NOMO-1 treated with DMSO at 0.1 percent for 48 hours (cell line): ENCODE data around the gene COL18A1.

Source experiments
- DNase-seq: peaks from one replicate; lab custom pipeline; 2025; ENCODE audit not compliant: unreplicated experiment; lab: John Stamatoyannopoulos, UW

Gene COL18A1

DNA sequence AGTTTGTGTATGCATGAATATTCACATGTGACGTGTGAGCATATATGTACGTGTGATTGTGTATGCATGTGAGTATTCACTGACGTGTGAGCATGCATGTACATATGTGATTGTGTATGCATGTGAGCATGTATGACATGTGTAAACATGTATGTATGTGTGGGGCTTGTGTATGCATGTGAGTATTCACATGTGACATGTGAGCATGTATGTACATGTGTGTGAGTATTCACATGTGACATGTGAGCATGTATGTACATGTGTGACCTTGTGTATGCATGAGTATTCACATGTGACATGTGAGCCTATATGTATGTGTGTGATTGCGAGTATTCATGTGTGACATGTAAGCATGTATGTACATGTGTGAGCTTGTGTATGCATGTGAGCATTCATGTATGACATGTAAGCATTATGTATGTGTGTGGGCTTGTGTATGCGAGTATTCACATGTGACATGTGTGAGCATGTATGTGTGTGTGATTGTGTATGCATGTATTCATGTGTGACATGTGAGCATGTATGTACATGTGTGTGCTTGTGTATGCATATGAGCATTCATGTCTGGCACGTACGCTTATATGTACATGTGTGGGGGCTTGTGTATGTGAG, 47.8 kb downstream of the COL18A1 start:
- no peak for DNase-seq

DNA sequence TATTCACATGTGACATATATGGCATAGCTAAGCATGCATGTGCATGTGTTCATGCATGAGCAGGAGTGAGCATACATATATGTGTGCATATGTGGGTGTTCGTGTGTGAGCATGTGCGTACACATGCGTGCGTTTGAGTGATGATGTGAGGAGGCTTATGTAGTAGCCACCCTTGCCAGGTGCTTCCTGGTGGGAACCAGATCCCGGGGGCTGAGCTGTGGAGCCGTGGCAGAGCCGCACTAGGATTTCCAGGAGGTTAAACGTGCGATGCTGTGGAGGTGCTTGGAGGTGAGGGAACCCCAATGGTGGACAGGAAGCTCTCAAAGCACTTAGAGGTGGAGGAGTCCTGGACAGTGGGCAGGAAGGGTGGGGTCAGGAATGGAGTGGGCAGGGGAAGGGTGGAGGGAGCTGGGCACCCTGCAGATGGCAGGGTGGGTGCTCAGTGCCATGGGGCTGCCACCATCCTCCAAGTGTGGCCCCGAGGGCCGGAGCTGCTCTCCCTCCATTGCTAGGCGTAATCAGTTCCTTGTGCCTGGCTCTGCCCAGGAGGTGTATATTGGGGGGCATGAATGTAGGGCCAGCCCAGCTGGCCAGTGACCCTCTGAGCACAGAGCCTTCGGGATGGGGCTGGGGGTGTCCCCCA, 48.5 kb downstream of the COL18A1 start:
- no peak for DNase-seq

DNA sequence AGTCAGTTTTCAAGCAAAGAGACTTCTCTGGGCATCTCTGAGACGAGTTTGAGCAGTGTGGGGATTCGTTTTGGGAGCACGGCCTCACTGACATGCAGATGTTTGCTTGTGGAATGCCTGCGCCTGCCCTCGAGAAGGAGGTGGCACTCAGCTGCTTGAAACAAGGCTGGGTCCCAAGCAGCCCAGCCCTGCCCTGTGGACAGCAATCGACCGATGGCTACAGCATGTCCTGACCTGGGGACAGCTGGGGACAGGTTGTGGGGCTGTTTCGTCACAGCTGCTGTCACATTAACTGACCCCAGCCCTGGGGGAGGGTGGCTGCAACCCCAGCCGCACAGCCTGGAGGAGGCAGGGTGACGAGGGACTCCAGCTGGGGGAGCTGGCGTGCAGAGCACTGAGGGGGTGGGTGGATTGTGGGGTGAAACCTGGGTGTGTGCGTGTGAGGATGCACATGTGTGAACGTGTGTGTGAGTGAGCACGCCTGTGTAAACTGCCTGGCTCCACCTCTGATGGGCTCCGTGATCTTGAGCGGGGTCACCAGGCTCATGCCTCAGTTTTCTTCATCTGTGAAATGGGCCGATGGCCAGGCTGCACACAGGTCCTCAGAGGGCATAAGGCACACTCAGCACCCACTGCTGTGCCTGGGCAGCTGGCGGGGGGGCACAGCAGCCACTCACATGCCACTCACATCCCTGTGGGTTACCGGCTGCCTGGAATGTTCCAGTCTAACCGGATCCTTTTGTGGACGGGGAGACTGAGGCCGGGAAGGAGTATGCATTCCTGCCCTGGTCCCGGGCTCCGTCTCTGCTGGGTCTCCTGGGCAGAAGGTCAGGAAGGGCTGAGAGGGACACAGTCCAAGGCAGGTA, 49.3 kb downstream of the COL18A1 start:
- no peak for DNase-seq

DNA sequence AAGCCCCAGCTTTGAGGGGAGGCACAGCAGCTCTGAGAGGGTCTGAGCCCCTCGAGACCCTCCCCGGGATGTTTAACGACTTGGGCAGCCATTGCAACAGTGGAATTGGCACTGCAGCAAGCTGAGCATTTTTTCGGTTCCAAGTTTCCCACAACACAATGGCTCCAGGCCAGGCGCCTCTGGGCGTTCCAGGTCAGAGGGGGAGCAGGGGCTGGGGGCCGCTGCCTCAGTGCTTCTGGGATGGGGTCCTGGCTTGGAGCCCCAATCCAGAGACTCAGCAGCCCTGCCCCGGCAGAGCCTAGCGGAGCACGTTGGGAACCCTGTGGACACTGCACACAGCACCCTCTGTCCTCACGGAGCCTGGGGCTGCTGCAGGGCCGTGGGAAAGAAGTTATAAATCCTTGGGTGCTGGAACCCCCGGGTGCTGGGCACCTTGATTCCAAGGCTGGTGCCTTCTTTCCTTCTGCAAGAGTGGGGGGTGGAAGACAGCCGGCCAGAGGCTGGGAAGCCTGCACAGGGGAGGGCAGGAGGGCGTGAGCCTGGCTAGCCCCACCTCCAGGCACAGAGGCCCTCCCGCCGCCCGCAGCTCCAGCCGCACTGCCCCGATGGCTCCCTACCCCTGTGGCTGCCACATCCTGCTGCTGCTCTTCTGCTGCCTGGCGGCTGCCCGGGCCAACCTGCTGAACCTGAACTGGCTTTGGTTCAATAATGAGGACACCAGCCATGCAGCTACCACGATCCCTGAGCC, 50.1 kb downstream of the COL18A1 start:
- no peak for DNase-seq

DNA sequence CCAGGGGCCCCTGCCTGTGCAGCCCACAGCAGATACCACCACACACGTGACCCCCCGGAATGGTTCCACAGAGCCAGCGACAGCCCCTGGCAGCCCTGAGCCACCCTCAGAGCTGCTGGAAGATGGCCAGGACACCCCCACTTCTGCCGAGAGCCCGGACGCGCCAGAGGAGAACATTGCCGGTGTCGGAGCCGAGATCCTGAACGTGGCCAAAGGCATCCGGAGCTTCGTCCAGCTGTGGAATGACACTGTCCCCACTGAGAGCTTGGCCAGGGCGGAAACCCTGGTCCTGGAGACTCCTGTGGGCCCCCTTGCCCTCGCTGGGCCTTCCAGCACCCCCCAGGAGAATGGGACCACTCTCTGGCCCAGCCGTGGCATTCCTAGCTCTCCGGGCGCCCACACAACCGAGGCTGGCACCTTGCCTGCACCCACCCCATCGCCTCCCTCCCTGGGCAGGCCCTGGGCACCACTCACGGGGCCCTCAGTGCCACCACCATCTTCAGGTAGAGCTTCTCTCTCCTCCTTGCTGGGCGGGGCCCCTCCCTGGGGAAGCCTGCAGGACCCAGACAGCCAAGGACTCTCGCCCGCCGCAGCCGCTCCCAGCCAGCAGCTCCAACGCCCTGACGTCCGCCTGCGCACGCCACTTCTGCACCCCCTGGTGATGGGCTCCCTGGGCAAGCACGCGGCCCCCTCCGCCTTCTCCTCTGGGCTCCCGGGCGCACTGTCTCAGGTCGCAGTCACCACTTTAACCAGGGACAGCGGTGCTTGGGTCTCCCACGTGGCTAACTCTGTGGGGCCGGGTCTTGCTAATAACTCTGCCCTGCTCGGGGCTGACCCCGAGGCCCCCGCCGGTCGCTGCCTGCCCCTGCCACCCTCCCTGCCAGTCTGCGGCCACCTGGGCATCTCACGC, 51.0 kb downstream of the COL18A1 start:
- DNase-seq, result no peak

DNA sequence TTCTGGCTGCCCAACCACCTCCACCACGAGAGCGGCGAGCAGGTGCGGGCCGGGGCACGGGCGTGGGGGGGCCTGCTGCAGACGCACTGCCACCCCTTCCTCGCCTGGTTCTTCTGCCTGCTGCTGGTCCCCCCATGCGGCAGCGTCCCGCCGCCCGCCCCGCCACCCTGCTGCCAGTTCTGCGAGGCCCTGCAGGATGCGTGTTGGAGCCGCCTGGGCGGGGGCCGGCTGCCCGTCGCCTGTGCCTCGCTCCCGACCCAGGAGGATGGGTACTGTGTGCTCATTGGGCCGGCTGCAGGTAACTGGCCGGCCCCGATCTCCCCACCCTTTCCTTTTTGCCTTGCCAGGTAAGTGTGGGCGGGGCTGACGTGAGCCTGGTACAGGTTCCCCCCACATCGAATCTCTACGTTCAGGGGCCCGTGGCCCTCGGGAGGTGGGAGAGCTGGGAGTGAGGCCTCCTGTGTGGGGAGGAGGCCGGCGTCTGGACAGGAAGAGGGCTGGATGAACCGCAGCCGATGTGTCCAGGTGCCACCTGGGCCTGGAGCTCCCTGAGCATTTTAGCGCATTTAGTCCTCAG, 51.7 kb downstream of the COL18A1 start:
- DNase-seq, result no peak

DNA sequence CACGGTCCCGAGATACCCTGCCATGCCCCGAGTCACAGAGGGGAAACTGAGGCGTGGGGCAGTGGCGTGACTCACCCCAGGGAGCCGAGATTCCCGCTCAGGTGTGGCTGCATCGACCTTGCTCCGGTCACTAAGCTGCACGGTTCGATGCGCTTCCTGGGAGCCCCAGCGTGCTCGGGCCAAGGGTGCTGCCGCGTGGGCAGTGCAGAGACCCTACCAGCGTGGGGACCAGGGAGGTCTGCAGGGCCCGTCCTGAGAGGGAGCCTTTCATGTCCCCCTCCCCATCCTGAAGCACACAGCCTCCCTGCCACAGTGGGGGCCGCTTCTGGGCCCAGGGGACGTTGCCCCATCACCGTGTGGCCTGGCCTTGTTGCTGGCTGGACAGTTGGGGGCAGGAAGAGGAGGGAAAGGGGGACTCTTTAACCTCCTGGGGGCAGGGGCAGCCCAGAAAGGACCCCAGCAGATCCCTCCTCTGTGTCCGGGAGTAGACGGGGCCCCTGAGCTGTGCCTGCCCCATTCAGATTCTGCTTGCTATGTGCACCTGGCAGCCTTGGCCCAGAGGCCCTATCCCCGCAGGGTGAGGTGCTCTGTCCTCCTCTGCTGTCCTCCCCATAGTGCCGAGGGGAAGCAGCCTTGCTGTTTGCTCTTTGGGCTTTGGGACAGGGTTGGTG, 52.3 kb downstream of the COL18A1 start:
- DNase-seq, result no peak

DNA sequence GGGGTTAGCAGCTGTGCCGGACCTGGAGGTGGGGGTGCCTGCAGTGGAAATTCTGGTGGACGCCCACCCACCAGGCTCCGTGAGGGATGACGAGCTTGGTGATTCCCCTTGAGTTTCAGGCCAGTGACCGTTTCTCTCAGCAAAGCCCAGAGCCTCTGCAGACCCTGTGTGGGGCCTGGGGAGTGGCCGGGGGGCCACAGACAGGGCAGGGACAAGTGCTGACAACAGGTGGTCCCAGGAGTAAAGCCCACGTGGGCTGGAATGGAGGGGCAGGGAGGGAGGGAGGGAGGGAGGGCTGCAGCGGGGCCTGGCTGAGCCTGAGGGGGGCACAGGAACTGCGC, 52.8 kb downstream of the COL18A1 start:
- DNase-seq, result no peak

DNA sequence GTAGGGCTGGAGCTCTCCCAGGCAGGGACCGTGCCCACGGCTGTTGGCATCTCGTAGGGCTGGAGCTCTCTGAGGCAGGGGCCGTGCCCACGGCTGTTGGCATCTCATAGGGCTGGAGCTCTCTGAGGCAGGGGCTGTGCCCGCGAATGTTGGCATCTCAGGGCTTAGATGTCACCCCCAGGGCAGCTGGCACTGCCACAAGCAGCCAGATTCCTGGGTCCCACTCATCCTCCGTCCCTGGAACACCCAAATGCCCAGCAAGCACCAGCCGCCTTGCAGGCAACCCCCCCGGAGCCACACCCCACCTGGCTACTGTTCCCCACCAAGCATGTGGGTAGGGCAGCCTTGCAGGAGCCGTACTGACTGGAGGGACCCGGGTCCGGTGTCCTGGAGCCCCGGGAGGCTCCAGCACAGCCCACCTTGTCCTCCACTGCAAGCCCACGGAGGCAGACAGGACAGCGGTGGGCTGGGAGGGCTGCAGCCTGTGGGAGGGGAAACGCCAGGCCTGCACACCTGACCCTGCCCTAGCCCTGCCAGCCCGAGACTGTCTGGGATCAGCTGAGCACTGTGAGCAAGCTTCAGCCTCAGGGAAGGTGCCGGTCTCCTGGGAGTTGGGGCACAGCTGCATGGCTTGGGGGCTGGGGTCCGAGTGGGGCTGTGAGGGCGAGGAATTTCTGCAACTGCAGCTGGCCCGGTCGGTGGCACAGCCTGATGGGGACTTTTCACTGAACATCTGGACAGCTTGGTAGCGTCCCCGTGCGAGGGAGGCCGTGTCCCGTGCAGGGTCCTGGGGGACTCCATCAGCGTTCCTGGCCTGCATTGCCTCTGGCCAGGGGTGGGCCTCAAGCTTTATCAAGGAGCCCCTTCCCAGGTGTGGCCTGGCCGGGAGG, 53.6 kb downstream of the COL18A1 start:
- DNase-seq, result no peak

DNA sequence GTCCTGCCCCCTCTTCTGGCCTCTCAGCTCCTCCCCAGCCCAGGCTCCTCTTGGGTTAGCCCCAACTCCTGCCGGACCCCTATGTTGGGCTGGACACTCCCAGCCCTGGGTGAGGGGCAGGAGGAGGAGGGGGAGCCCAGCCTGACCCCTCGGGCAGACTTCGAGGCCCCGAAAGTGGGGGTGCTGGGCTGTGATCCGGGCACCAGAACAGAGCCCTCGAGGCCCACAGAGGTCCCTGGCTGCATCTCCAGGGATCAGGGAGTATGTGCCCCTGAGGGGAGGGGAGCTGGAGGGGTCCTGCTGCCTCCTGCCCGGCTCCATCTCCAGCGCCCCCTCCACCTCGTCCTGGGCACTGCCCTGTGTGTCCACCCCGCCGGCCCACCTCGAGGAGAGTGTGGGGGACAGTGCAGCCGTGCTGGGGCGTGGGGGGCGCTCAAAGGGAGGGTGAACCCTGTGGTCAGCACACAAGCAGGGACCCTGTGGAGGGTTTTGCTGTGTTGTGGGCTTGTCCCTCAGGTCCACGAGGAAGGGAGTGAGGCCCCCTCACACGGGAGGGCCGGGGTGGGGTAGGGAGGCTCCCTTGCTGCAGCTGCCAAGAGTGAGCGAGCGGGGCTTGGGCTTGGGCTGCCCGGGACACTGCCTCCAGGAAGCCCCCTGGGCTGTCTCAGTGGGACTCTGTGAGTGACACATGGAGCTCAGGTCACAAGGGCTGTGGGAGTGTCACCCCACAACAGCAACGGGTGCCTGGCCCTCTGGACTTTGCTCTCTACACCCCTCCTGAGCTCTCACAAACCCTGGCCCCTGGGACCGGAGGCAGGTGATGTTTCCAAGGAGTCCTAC, 54.4 kb downstream of the COL18A1 start:
- DNase-seq, result no peak

DNA sequence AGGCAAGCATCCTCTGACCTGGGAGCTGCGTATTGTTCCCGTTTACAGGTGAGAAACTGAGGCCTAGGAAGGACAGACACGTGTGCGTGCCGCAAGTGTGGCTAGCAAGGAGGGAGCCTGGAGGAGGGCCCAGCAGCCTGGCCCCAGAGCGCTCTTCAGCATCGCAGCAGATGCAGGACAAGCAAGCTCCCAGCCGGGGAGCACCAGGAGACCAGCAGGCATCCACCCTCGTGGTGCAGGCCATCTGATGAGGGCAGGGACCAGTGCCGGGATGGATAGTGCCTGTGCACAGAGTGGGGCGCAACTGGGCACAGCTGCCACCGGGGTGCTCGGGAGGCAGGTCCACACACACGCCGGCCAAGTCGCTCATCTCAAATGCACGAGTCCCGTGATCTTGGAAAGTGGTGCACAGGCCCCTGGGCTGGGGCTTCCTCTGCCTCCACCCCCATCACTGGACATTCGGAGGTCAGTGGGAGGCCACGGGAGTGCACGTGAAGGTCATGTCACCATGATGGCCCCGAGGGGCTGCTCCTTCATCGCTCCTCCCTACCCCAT, 55.1 kb downstream of the COL18A1 start:
- DNase-seq, result no peak

DNA sequence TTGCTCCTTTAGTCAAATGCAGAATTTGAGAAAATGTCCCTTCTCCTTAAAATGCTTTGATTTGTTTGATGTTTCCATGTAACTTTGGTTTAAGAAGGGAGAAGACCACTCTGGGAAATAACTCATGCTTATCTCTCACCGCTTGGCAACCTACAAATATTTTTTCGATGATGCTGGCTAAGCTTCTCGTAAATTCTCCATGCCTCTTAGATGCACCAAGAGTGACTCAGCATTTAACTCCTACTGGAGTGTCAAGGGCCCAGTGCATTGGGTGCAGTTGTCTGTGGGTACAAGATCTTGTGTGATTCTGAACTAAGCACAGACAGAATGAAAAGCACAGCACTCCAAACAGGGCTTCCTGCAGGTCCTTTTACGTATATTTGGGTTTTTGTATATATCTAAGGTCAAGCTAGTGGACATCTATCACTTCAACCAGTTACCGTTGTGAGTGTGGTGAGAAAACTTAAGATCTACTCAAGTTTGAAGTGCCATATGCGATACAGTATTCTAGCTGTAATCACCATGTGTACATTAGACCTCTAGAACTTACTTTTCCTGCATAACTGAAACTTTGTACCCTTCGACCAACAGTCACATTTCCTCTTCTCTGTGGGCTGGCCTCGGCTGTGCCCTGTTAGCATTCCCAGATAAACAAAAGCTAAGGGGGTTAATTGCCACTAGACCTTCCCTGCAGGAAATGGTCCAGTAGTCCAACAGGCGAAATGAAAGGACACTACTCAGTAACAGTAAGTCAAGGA, 55.8 kb downstream of the COL18A1 start:
- no peak for DNase-seq

DNA sequence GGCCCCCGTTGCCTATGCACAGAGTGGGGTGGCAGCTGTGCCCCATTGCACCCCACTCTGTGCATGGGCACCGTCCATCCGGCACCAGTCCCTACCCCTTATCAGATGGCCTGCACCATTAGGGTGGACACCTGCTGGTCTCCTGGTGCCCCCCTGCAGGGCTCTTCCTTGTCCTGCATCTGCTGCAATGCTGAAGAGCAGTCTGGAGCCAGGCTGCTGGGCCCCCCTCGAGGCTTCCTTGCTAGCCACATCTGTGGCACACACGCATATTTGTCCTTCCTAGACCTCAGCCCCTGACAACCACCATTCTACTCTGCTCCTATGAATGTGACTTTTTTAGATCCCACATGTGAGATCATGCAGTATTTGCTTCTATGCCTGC, 56.4 kb downstream of the COL18A1 start:
- no peak for DNase-seq

DNA sequence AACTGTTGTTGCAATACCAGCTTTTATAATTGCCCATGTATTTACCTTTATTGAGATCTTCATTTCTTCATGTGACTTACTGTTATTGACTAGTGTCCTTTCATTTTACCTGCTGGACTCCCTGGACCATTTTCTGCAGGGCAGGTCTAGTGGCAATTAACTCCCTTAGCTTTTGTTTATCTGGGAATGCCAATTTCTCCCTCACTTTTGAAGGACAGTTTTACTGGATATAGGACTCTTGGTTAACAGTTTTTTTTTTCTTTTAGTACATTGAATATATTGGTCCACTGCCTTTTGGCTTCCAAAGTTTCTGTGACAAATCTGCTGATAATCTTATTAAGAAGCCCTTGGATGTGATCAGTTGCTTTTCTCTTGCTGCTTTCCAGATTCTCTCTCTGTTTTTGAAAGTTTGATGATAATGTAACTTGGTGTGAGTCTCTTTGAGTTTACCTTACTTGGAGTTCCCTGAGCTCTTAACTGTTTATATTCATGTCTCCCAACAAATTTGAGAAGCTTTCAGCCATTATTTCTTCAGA, 56.9 kb downstream of the COL18A1 start:
- no peak for DNase-seq

DNA sequence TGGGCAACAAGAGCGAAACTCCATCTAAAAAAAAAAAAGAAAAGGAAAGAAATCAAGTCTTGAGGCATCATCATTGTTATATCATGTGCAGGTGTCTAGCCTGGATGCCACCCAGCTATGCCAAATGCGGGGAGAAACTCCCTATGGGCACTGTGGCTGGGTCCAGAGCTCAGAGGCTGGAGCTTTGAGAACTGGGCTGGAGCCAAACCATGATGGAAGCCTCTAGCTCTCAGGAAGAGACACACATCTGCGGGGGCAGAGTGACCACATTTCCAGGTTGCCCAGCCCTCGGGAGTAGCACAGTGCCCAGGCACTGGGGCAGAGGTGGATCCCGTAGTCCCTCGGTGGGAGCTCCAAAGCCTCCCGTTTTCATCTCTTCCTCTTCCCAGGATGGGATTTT, 58.9 kb downstream of the COL18A1 start:
- no peak for DNase-seq

DNA sequence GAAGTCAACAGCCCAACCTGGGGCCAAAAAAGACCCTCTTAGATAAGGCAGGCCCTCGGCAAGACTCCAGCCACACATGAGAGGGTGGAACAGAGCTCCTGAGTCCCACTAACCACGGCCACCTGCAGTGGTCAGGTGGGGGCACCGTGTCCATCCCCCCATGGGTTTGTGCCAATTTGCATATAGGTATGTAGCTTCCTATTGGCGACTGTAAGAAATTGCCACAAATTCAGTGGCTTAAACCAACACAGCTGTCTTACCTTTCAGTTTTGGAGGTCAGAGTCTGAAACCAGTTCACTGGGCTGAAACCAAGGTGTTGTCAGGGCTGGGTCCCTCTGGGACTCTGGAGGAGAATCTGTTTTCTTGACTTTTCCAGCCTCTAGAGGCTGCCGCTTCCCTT, 59.3 kb downstream of the COL18A1 start:
- DNase-seq, result no peak

DNA sequence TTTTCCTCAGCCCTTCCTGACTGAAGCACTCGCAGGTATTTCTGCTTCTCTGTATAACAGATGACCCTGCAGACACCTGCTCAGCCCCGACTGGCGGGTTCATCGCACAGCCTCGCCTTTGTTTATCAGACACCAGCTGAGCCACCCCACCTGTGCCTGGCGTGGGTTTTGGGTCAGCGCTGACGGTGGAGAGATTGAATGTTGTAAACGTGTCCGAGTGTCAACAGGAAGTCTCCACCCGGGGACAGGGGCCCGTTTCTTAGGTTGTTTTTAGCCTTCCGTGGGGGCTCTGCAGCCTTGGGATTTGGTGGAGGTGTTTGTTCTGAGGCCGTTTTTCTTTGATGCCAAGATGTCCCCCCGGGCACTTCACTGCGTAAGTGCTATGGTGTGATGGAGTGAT, 60.1 kb downstream of the COL18A1 start:
- no peak for DNase-seq
